GM12878 (cell line): ENCODE data around the gene PSMD1. TPM values are rescaled to one million over a fixed set of nuclear protein-coding genes. Genes with fewer than 3 reads are reported as not detected.
A peak's percentile ranks its signal among the peaks of the same experiment; 100 is the strongest.

ENCODE experiments used
- ASH2L ChIP-seq: fragments of 300-600, 200-600 bp; sonication (generic); IDR thresholded peaks from 2 replicates; pipeline ENCODE4 v1.6.1; 2017; ENCODE audit warnings: low read depth, mild to moderate bottlenecking, borderline replicate concordance
- CREB1 ChIP-seq: IDR thresholded peaks from 2 replicates; pipeline ENCODE4 v1.6.1; 2012; ENCODE audit warnings: low read depth, mild to moderate bottlenecking, inconsistent platforms
- EGR1 ChIP-seq, 2 experiments: IDR thresholded peaks; 1 replicate in 1 of 2; 2 replicates in 1 of 2; pipeline ENCODE4 v1.6.1; 2011 to 2012; ENCODE audit warnings: low read depth in 2 of 2, low read length in 2 of 2, borderline replicate concordance in 1 of 2, mild to moderate bottlenecking in 1 of 2, moderate library complexity in 1 of 2
- NFYA ChIP-seq: IDR thresholded peaks from 2 replicates; pipeline ENCODE4 v1.6.1; 2011; ENCODE audit warnings: low read depth, mild to moderate bottlenecking, low read length, improper control_type of control experiment, borderline replicate concordance
- PBX3 ChIP-seq: IDR thresholded peaks from 2 replicates; pipeline ENCODE4 v1.6.1; 2011; ENCODE audit warnings: mild to moderate bottlenecking, low read depth, low read length, moderate library complexity; ENCODE audit not compliant: insufficient replicate concordance
- PML ChIP-seq: IDR thresholded peaks from 2 replicates; pipeline ENCODE4 v1.6.1; 2012; ENCODE audit warnings: low read length, inconsistent platforms
- RAD51 ChIP-seq: fragments of 450-650 bp; IDR thresholded peaks from 2 replicates; pipeline ENCODE4 v1.6.1; 2016; ENCODE audit warnings: moderate library complexity, mild to moderate bottlenecking, inconsistent platforms
- RUNX3 ChIP-seq: IDR thresholded peaks from 2 replicates; pipeline ENCODE4 v1.6.1; 2012; ENCODE audit warnings: low read length, inconsistent platforms
- SMARCA5 ChIP-seq: fragments of 450-650 bp; IDR thresholded peaks from 2 replicates; pipeline ENCODE4 v1.6.1; 2017; ENCODE audit warnings: mild to moderate bottlenecking
- SP1 ChIP-seq: IDR thresholded peaks from one replicate; pipeline ENCODE4 v1.6.1; 2011; ENCODE audit warnings: low read depth, low read length
- SPI1 ChIP-seq: IDR thresholded peaks from 2 replicates; pipeline ENCODE4 v1.6.1; 2011; ENCODE audit warnings: low read depth, mild to moderate bottlenecking, low read length, moderate library complexity, borderline replicate concordance; ENCODE audit not compliant: insufficient read depth
- SREBF1 ChIP-seq: IDR thresholded peaks from 2 replicates; pipeline ENCODE4 v1.6.1; 2012; ENCODE audit warnings: mild to moderate bottlenecking, low read length
- TCF3 ChIP-seq: IDR thresholded peaks from 2 replicates; pipeline ENCODE4 v1.6.1; 2012; ENCODE audit warnings: low read depth, mild to moderate bottlenecking, low read length, borderline replicate concordance; ENCODE audit not compliant: insufficient read depth
- USF2 ChIP-seq: IDR thresholded peaks from 2 replicates; pipeline ENCODE4 v1.6.1; 2011; ENCODE audit warnings: low read depth, low read length, improper control_type of control experiment, borderline replicate concordance
- ZBTB40 ChIP-seq: fragments of 450-650 bp; IDR thresholded peaks from 2 replicates; pipeline ENCODE4 v1.6.1; 2016; ENCODE audit warnings: mild to moderate bottlenecking, moderate library complexity, borderline replicate concordance
- polyA plus RNA-seq, 11 experiments: library from polyadenylated mRNA; depleted of rRNA in 4 of 11; unstranded in 6 of 11; stranded (reverse) in 5 of 11; fragments of >200 nt; fragmentation: Nextera tagmentation in 4 of 11; fragmentation: Illumina TruSeq in 1 of 11; extraction: Ambion mirVana in 4 of 11; extraction: Trizol in 1 of 11; gene quantifications; 1 replicate in 1 of 11; 2 replicates in 10 of 11; pipeline versions ENCODE4 v1.2.1 to v1.2.3, GENCODE V29; 2011 to 2016; ENCODE audit warnings: inconsistent platforms in 2 of 11, missing spikeins in 2 of 11, low read depth in 1 of 11
- total RNA-seq, 4 experiments: library from RNA; depleted of rRNA in 3 of 4; stranded (reverse); fragments of >200 nt in 3 of 4; fragmentation: Illumina TruSeq in 1 of 4; extraction: Trizol in 1 of 4; gene quantifications; 2 replicates each; pipeline versions ENCODE4 v1.2.1 to v1.2.3, GENCODE V29; 2013 to 2021
- TF ChIP-seq, protein P1 (sequence below): fragments of 450-650 bp; IDR thresholded peaks from 2 replicates; pipeline ENCODE4 v1.6.1; 2017; ENCODE audit warnings: mild to moderate bottlenecking, moderate library complexity
- TF ChIP-seq, protein P2 (sequence below), 3 experiments: IDR thresholded peaks in 2 of 3; conservative IDR thresholded peaks in 1 of 3; 2 replicates each; pipeline ENCODE4 v1.5.1; 2011; ENCODE audit warnings: low read depth in 3 of 3, low read length in 3 of 3, mild to moderate bottlenecking in 3 of 3, control low read depth in 2 of 3, moderate library complexity in 2 of 3, inconsistent platforms in 1 of 3, mixed read lengths in 1 of 3; ENCODE audit not compliant: control insufficient read depth in 2 of 3, insufficient read depth in 1 of 3; ENCODE audit errors: extremely low read depth in 1 of 3

Gene PSMD1
- total and polyA plus RNA-seq, 10 of the 15 experiments (the other 5 are each of a cell fraction or from before 2014, with no cell fraction given): 87.4 to 220 (median 139) TPM

DNA sequence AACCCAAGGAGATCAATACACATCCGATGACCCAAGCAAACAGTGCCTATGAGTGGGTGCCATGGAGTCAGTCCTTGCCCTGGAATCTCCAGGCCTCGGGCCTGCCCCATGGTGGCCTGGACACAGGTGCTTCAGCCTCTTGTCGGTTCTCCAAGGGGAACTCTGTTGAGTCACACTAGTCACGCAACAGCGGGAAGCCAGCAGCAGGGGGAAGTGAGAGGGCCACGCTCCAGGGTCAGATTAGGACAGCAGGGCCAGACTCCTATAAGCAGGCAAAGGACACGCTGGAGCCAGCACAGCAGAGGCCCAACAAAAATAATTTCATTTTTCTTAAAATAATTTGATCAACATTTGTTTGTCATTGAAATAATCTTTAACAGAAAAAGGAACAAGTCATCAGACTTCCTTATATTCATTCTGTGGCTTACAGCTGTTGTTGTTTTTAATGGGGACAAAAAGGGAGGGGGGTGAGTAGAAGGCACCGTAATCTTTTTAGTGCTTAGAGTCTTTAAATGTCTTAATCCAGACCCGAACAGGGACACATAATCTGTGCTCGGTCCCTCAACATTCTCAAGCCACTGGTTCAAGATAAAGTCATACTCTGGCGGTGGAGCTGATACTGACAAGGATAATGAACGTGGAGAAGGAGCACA, 125.3 kb downstream of the PSMD1 start (continued):
- TF ChIP-seq, protein P1, sequence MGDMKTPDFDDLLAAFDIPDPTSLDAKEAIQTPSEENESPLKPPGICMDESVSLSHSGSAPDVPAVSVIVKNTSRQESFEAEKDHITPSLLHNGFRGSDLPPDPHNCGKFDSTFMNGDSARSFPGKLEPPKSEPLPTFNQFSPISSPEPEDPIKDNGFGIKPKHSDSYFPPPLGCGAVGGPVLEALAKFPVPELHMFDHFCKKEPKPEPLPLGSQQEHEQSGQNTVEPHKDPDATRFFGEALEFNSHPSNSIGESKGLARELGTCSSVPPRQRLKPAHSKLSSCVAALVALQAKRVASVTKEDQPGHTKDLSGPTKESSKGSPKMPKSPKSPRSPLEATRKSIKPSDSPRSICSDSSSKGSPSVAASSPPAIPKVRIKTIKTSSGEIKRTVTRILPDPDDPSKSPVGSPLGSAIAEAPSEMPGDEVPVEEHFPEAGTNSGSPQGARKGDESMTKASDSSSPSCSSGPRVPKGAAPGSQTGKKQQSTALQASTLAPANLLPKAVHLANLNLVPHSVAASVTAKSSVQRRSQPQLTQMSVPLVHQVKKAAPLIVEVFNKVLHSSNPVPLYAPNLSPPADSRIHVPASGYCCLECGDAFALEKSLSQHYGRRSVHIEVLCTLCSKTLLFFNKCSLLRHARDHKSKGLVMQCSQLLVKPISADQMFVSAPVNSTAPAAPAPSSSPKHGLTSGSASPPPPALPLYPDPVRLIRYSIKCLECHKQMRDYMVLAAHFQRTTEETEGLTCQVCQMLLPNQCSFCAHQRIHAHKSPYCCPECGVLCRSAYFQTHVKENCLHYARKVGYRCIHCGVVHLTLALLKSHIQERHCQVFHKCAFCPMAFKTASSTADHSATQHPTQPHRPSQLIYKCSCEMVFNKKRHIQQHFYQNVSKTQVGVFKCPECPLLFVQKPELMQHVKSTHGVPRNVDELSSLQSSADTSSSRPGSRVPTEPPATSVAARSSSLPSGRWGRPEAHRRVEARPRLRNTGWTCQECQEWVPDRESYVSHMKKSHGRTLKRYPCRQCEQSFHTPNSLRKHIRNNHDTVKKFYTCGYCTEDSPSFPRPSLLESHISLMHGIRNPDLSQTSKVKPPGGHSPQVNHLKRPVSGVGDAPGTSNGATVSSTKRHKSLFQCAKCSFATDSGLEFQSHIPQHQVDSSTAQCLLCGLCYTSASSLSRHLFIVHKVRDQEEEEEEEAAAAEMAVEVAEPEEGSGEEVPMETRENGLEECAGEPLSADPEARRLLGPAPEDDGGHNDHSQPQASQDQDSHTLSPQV: 0 out of 2 replicates have a peak, but pooled peaks have one; percentile 33
- no peak for TF ChIP-seq PML
- TF ChIP-seq SP1: peak; percentile 19
- TF ChIP-seq ASH2L: no peak
- TF ChIP-seq PBX3: no peak
- no peak for TF ChIP-seq EGR1 (IDR thresholded peaks at IDR 0.05; ENCODE audit: borderline replicate concordance in 1 of 2, low read depth in 2 of 2, low read length in 2 of 2)
- TF ChIP-seq, protein P2, sequence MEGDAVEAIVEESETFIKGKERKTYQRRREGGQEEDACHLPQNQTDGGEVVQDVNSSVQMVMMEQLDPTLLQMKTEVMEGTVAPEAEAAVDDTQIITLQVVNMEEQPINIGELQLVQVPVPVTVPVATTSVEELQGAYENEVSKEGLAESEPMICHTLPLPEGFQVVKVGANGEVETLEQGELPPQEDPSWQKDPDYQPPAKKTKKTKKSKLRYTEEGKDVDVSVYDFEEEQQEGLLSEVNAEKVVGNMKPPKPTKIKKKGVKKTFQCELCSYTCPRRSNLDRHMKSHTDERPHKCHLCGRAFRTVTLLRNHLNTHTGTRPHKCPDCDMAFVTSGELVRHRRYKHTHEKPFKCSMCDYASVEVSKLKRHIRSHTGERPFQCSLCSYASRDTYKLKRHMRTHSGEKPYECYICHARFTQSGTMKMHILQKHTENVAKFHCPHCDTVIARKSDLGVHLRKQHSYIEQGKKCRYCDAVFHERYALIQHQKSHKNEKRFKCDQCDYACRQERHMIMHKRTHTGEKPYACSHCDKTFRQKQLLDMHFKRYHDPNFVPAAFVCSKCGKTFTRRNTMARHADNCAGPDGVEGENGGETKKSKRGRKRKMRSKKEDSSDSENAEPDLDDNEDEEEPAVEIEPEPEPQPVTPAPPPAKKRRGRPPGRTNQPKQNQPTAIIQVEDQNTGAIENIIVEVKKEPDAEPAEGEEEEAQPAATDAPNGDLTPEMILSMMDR (IDR thresholded peaks at IDR 0.05 in 2 of 3, conservative IDR thresholded peaks at IDR 0.05 in 1 of 3; ENCODE audit: control insufficient read depth in 2 of 3, extremely low read depth in 1 of 3, insufficient read depth in 1 of 3, low read depth in 3 of 3, low read length in 3 of 3): no peak
- TF ChIP-seq SPI1: peak; percentile 88
- no peak for TF ChIP-seq ZBTB40
- TF ChIP-seq SMARCA5: no peak
- TF ChIP-seq TCF3: 0 out of 2 replicates have a peak, but pooled peaks have one; percentile 59
- TF ChIP-seq RAD51: no peak
- TF ChIP-seq RUNX3: peak; percentile 61
- no peak for TF ChIP-seq USF2
- TF ChIP-seq SREBF1: no peak
- no peak for TF ChIP-seq NFYA
- no peak for TF ChIP-seq CREB1
